Ecto neural progenitor cell (in vitro differentiated cells): ENCODE measurements around the gene C1orf53.
"Not testable (repeated sequence)": the region's sequence is repeated elsewhere in the genome, so short reads cannot be mapped to it uniquely, and the experiment has no call there.

Experiments used
- DNase-seq: peaks from one replicate; pipeline ENCODE4 v3.0.0-alpha.2; 2018; ENCODE audit warnings: low spot score

The C1orf53 gene

DNA sequence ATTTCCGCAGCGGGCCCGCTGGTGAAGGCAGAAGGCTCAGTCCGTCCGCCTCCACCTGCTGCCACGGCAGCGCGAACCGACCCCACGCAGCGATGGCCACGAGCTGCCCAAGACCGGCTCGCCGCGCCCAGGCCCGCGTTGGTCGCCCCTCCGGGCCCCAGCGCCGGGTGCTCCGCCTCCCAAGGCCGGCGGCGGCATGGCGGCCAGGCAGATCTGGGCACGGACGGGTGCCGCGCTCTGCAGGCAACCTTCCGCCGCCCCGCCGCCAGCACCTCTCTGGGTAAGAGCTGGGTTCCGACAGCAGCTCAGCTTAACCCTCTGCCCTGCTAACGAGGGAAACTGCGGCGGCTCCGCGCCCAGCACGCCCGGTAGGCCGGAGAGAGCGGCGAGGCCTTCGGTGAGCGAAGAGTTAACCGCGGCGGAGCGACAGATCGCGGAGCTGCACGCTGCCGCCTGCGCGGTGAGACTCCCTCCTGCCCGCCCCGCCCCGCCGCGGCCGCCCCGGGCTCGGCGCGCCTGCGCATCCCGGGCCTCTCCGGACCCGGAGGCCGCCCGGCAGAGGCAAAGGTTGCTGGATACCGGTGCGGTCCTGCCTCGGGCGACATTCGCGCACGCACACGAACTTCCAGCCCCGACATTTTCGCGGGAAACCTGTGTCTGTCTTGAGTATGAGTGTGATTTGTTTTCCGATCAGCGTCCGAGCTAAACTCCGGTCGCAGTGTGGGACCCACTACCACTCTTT lies at the start of gene C1orf53:
TSS of gene C1orf53 (plus strand) at position 177 of the 742 bp plus-strand sequence. CDS start at position 197, 20 bp downstream.
- peak; percentile 92 for DNase-seq

DNA sequence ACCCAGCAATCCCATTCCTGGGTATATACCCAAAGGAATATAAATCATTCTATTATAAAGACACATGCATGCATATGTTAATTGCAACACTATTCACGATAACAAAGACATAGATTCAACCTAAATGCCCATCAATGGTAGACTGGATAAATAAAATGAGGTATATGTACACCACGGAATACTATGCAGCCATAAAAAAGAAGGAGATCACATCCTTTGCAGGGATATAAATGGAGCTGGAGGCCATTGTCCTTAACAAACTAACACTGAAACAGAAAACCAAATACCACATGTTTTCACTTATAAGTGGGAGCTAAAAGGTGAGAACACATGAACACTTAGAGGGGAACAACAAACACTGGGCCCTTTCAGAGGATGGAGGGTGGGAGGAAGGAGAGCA lies 46.7 kb upstream of the C1orf53 start:
- not testable (repeated sequence) for DNase-seq

DNA sequence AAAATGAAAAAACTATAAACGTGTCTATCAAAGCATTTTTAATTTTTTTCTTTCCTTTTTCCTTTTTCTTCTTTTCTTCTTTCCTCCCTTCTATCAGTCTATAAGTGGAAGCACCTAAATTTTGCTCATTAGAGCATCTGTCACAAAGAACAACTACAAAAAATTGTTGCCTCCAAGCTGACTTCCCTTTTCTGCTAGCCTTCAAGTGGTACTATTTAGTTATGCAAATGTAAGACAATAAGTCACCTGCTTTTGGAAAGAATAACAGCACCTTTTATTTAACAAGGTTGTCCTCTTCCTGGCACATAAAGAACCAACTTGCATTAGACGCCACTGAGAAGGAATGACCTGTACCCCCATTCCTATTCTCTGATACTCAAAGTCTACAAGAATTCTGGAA lies 45.0 kb upstream of the C1orf53 start:
- DNase-seq: no peak

DNA sequence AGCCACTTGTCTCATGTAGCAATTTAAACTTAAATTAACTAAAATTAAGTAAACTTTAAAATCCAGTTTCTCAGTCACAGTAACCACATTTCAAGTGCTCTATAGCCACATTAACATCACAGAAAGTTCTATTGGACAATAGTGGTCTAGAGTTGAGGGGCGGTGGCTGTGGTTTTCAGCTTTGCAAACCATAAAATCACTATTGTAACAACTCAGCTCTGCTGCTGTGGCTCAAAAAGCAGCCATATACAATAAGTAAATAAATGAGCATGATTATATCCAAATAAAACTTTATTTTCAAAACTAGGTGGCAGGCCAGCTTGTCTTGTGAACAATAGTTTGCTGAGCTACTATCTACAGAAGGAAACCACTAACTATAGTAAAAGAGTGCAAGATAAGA lies 43.4 kb upstream of the C1orf53 start:
- DNase-seq: no peak

DNA sequence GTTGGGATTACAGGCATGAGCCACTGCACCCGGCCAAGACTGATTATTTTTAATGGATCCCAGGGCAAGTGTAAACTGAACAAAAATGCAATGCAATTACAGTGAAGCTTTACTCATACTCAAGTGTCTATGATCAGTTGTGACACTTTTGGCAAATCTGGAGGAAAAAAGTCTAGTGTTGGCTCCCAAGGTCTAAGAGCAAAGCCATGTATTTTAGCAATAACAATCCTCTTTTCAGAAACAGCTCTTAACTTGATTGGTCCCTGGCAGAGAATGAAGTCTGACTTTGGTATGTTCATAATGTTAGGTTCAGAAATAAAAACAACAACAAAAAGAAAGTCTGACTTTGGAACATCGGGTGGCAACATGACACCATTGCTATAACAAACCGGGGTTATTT lies 40.2 kb upstream of the C1orf53 start:
- no peak for DNase-seq

DNA sequence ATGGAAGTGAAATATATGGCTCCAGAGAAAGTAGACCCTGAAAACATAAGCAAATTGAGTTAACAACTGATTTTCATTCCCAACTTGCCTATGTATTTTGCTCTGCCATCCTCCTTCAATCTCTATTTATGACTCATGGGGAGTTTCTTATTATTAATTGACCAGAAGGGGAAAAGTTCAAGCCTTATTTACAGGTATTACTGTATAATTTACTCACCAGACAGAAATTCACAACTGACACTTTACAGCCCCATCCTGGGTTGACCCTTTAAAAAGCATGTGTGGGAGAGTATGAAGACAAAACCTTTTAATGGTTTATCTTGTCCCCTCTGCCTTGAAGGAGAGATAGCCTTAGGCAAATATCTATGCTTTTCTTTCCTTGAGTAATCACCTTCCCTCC lies 39.8 kb upstream of the C1orf53 start:
- no peak for DNase-seq

DNA sequence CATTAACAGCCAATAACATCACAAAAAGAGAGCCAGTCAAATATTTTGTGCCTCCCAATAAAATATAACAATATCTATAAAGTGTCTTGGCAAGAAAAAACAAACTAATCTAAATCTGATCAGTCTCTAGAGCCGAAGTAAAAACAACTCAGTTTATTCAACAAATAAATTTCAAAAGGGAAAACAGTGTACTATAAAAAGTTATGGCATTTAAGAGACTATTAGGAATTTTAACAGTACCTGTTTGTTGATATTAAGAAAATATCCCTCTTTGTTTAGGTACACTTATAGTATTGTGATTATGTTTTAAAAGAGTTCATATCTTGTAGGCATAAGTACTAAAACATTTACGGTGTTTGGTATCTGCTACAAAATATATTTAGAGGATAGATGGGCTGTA lies 36.6 kb upstream of the C1orf53 start:
- no peak for DNase-seq

DNA sequence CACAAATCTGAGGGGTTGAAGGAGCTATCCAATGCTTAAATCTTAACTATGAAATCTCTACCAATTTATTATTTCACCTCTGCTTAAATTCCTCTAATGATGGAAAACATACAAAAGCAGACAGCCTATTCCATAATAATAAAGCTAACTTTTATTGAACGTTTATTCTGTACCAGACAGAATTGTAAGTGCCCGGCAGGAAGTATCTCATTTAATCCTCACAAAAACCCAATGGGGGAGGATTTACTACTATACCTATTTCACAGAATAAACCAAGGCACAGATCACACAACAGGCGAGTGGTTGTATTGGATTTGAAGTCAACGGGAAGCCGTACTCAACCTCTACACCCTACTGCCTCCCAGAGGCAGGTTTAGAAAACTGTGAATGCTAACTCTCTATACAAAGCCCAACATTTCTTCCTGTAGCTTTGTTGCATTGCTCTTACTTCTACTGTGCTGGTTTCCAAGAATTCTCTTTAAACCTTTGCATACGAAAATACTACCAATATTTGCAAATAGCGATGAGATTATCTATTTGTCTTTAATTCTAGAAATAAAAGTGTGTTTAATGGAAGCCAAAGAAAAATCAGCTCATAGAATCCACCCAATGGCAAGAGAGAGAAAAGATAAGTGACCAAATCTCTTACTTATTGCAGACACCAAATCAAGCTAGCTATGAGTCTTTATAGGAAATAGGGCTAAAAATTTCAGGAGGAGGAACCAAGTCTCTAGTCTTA lies 33.5 kb upstream of the C1orf53 start:
- DNase-seq: no peak

DNA sequence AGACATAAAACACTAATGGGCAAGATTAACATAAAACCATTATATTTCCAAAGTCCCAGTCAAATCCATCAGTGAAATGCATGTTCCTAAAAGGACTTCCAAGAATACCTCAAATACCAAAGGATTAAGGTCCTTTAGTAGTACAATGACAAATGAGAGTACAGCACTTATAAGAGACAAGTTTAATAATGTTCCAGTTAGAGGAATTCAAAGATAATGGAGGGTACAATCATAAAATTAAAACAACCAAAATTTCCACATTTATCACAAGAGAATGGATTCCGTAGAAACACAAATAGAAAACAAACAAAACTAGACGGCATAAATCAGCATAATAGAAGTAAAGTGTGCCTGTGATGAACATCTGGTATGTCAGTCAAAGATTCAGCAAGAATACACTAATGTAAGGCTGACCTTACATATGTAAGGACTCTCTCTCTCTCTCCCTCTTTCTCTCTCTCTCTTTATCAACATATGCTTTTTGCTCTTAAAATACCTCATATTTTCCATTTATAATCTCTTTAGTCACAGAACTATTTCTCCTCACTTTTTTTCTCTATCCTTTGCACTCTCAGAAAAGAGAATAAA lies 32.8 kb upstream of the C1orf53 start:
- no peak for DNase-seq

DNA sequence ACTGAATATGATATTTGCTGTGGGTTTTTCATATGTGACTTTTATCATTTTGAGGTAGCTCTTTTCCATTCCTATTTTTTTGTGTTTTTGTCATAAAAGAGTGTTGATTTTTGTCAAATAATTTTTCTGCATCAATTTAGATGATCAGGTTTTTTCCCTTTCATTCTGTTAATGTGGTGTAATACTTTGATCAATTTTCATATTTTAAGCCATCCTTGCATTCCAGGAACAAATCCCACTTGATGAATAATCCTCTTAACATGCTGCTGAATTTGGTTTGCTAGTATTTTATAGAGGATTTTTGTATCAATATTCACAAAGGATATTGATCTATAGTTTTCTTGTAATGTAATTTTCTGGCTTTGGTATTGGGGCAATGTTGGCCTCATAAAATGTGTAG lies 25.5 kb upstream of the C1orf53 start:
- no peak for DNase-seq

DNA sequence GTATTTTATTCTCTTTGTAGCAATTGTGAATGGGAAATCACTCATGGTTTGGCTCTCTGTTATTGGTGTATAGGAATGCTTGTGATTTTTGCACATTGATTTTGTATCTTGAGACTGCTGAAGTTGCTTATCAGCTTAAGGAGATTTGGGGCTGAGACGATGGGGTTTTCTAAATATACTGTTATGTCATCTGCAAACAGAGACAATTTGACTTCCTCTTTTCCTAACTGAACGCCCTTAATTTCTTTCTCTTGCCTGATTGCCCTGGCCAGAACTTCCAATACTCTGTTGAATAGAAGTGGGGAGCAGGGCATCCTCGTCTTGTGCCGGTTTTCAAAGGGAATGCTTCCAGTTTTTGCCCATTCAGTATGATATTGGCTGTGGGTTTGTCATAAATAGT lies 22.0 kb upstream of the C1orf53 start:
- DNase-seq: not testable (repeated sequence)

DNA sequence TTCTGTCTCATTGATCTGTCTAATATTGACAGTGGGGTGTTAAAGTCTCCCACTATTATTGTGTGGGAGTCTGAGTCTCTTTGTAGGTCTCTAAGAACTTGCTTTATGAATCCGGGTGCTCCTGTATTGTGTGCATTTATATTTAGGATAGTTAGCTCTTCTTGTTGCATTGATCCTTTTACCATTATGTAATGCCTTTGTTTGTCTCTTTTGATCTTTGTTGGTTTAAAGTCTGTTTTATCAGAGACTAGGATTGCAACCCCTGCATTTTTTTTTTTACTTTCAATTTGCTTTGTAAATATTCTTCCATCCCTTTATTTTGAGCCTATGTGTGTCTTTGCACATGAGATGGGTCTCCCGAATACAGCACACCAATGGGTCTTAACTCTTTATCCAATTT lies 20.2 kb upstream of the C1orf53 start:
- not testable (repeated sequence) for DNase-seq

DNA sequence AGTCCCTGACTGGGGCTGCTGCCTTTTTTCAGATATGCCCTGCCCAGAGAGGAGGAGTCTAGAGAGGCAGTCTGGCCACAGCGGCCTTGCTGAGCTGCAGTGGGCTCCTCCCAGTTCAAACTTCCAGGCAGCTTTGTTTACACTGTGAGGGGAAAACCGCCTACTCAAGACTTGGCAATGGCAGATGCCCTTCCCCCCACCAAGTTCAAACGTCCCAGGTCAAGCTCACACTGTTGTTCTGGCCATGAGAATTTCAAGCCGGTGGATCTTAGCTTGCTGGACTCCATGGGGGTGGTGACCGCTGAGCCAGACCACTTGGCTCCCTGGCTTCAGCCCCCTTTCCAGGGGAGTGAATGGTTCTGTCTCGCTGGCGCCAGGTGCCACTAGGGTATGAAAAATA lies 18.3 kb upstream of the C1orf53 start:
- no peak for DNase-seq

DNA sequence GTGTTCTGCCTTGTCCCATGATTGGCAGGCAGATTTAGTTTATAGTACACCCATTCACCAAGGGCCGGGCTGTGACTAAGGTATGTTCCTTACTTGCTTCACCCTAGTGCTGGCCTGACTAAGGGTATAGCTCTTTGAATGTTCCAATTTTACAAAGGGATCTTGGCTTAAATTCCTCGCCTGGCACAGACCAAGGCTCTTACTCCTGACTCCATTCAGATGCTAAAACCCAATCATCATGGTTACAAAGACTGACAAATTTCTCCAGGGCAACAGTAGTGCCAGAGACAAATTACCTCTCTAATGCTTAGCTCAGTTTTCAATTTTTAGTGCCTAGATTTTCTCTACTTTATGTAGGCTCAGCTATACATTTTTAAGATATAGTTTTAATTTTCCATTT lies 11.5 kb upstream of the C1orf53 start:
- no peak for DNase-seq

DNA sequence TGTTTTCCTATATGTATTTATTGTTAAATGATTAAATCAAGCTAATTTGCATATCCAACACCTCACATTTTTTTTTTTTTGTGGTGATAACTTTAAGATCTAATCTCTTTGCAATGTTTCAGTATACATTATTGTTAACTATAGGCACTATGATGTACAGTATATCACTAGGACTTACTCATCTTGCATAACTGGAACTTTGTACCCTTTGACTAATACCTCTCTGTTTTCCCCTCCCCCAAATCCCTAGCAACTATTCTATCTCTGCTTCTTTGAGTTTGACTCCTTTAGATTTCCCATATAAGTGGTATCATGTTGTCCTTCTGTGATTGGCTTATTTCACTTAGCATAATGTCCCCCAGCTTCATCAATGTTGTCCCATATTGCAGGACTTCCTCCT lies 9.7 kb upstream of the C1orf53 start:
- no peak for DNase-seq

DNA sequence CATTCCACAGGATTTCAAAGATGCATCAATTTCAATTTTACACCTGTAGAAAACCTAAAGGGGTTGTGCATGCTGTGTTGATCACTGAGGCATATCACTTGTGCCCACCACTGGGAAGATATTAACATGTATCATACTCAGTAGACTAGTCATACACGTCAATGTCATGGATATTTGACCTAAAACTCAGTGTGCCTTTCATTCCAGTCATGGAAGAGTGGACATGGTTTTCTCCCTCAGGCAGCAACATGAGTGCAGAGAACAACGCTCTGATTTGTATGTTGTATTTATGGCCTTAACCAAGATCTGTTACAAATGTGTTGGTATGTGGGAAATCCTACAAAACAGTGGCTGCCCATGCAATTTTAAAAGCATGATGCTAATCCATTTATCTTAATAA lies 6.1 kb upstream of the C1orf53 start:
- DNase-seq: no peak

DNA sequence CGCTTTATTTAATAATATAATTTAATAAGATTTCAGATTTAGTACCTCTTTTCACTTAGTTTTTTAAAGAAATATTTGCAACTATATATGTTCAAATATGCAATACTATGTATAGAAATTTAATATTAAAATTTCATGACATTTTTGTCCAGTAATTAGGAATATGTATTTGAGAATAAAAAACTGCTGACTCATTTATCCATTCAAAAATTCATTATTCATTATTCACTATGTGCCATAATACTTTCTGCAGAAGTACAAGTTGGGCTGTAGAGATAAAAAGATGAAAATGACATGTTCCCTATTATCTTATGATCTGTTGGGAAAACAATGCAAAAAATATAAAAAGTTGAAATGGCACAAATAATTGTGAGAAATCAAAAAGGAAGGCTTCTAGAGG lies 3.4 kb upstream of the C1orf53 start:
- DNase-seq: no peak

DNA sequence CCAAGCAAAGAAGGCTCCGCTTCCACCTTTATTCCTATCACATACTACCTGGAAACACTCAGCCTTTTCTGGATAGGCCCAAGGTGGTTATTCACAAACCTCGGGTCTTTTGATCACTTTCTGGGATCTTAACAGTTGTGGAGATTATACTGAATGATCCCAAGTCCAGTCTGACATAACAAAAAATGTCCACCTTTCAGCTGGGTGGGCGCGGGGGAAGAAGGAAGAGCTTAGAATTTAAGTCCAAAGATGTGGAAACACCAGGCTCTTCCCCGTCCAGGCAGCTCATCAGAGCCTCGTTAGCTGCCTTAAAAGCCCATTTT lies 338 bp upstream of the C1orf53 start:
- DNase-seq: no peak

DNA sequence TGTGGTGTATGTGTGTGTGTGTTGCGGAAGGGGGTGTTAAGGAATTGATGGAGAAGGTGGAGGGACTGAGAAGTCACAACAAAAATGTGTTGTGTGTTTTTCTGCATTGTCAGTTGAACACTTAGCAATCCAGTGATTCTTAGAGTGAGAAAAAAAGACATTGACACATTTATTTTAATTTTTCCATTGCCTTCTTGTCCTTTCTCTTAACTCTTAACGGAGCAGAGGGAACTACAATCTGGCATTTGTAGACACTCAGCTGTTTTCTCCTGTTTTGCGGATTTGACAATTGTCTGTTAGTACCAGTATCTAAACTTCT lies 725 bp downstream of the C1orf53 start:
- no peak for DNase-seq

DNA sequence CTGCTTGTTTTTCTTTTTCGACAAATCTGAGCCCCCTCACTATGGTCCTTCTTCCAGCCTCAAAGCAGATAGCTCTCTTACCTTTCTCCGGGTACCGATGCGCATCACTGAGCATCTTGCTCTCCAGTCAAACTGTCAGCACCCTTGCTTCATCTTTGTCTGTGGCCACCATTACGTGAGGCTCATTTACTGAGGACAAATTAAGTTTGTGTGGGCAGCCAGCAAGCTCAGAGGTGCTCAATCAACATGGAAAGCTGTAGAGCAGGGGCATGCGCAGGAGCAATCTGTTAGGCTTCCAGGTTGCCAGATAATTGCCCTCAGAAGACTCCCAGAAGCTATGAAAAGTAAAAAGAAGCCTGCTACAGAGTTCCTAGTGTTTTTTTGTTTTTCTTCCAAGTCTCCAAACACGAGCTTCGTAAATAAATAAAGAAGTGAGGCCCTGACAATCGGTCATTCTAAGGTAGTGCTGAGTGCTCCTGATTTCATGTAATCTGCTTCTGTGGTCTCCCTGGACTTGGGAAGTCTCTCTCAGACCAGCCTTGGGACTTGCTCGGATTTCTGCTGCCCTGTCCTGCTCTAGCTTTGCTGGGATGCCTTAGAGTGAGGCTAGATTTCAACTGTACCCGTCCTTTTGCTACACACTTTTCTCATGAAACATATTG lies 1.8 kb downstream of the C1orf53 start:
- DNase-seq: peak; percentile 43

DNA sequence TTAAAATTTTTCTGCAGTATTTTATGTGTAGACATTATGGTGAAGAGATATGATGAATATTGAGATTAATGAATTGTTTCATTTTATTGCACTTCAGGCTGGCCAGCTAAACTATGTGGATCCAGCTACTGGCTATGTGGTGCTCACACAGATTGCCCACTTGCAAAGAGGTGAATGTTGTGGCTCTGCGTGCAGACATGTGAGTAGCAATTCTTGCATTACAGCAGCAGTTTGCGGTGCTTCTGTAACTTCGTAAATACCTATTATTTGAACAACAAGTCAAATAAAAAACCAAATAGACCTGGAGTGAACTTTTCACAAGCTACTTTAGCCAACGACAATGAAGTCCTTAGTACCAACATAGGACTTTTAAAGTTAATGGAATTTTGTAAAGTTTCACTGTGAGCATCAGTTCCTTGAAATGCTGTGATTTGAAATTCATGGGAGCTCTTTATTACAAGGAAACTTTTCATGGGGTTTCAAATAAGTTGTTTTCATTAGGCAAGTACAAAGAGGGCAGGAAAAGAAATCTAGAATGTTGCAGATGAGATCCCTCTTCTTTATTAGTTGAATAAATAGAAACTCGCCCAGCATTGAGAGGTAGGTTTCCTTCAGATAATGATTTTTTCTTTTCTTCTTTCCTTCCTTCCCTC lies 3.4 kb downstream of the C1orf53 start:
- no peak for DNase-seq

DNA sequence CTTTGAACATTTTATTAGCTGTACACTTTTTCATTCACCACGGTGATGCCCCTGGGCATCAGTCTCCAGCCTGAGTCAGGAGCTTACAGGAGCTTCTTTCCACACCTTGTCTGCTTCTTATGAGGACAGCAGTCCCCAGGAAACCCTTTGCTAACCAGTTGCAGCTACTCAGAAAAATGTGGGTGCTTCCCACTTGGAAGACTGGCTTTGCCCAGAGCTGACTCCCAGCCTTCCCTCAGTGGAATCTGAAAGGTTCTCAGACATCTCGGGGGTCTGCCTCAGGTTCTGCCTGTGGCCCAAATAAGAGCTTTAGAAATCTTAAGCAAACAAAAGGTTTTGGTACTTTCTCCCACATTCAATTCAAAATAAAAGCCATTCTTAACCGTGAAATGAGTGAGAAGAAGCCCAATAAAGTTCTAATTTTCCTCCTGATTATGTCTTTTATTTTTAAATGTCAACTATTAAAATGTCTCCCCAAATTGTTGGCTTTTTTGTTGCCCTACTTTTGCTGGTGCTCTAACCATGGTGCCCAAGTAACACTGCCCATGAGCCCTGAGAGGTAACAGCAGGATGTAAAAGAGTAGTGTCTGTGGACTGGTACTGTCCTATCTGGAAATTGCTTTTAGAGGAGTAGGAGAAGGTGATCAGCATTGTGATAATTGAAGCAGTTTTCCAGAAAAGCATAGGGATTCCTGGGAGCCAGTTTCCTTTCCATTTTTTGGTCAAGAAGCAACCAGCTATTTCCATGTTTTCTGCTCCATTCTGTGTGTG lies 5.6 kb downstream of the C1orf53 start:
- no peak for DNase-seq
